DND-41 (cell line): Measurements from ENCODE around the gene PRDX5.

ENCODE experiments used
- ATAC-seq: fragments of 200-7000 bp; cut with Tn5 transposase; 3 replicates; pipeline ENCODE4 v1.9.1; 2021; ENCODE audit warnings: low read depth; ENCODE audit not compliant: insufficient read depth
- DNase-seq: peaks from one replicate; pipeline ENCODE4 v3.0.0-alpha.2; 2020
- H2AFZ ChIP-seq: 2 replicates; pipeline ENCODE4 v1.6.0; 2012; ENCODE audit warnings: low read depth, low read length
- H3K27ac ChIP-seq: 2 replicates; pipeline ENCODE4 v1.5.1; 2012; ENCODE audit warnings: low read length, inconsistent platforms
- H3K27me3 ChIP-seq: fragments of 200-600 bp; sonication (generic); 2 replicates; pipeline ENCODE4 v1.6.0; 2012; ENCODE audit warnings: low read length, mild to moderate bottlenecking, inconsistent platforms; ENCODE audit not compliant: insufficient read depth, poor library complexity
- H3K36me3 ChIP-seq: 2 replicates; pipeline ENCODE4 v1.5.1; 2012; ENCODE audit warnings: low read length, inconsistent platforms; ENCODE audit not compliant: insufficient read depth
- H3K4me1 ChIP-seq: 2 replicates; pipeline ENCODE4 v1.5.1; 2012; ENCODE audit warnings: mild to moderate bottlenecking, low read length; ENCODE audit not compliant: insufficient read depth
- H3K4me2 ChIP-seq: 2 replicates; pipeline ENCODE4 v1.6.0; 2012; ENCODE audit warnings: mild to moderate bottlenecking, moderate library complexity, low read length, inconsistent platforms; ENCODE audit not compliant: insufficient read depth
- H3K4me3 ChIP-seq, 2 experiments: fragments of 200-600 bp in 1 of 2; shearing (Covaris generic) in 1 of 2; 2 replicates each; pipeline ENCODE4 v1.5.1; 2012 to 2016; ENCODE audit warnings: inconsistent platforms in 2 of 2, low read length in 2 of 2, mild to moderate bottlenecking in 2 of 2, low read depth in 1 of 2, moderate library complexity in 1 of 2
- H3K79me2 ChIP-seq: 2 replicates; pipeline ENCODE4 v1.6.0; 2012; ENCODE audit warnings: low read length, inconsistent platforms; ENCODE audit not compliant: insufficient read depth
- H3K9ac ChIP-seq: 2 replicates; pipeline ENCODE4 v1.6.0; 2012; ENCODE audit warnings: low read depth, mild to moderate bottlenecking, inconsistent platforms, low read length, moderate library complexity
- H3K9me3 ChIP-seq: 2 replicates; pipeline ENCODE4 v1.5.1; 2012; ENCODE audit warnings: low read length, moderate library complexity, mild to moderate bottlenecking, inconsistent platforms; ENCODE audit not compliant: insufficient read depth, severe bottlenecking
- H4K20me1 ChIP-seq: 2 replicates; pipeline ENCODE4 v1.6.0; 2012; ENCODE audit warnings: low read length; ENCODE audit not compliant: insufficient read depth
- EZH2 ChIP-seq: IDR thresholded peaks from 3 replicates; pipeline ENCODE4 v1.6.1; 2012; ENCODE audit warnings: borderline replicate concordance, low read depth, mild to moderate bottlenecking, moderate library complexity, low read length, inconsistent platforms; ENCODE audit not compliant: severe bottlenecking
- TF ChIP-seq, protein P1 (sequence below): IDR thresholded peaks from 2 replicates; pipeline ENCODE4 v1.5.1; 2012; ENCODE audit warnings: borderline replicate concordance, low read length, moderate library complexity, mild to moderate bottlenecking; ENCODE audit not compliant: poor library complexity, severe bottlenecking; ENCODE audit errors: extremely low read depth

PRDX5 gene

GRCh38 chr11:64333556-64333955 is 15.6 kb downstream of the PRDX5 start:
- Histone ChIP-seq H3K9ac (no peak overlapping the region), H3K36me3 (no peaks in the 10 kb centered on the region), H2AFZ (no peak overlapping the region), H3K4me1 (no peaks in the 10 kb centered on the region), H3K4me2 (no peak overlapping the region), H3K27ac (no peak overlapping the region), H4K20me1 (no peaks in the 10 kb centered on the region), H3K4me3 (no peak overlapping the region), H3K79me2 (no peaks in the 10 kb centered on the region), H3K9me3 (no peaks in the 10 kb centered on the region), H3K27me3 (no peaks in the 10 kb centered on the region)
- no peak for ATAC-seq
- TF ChIP-seq EZH2: no peak
- TF ChIP-seq, protein P1, sequence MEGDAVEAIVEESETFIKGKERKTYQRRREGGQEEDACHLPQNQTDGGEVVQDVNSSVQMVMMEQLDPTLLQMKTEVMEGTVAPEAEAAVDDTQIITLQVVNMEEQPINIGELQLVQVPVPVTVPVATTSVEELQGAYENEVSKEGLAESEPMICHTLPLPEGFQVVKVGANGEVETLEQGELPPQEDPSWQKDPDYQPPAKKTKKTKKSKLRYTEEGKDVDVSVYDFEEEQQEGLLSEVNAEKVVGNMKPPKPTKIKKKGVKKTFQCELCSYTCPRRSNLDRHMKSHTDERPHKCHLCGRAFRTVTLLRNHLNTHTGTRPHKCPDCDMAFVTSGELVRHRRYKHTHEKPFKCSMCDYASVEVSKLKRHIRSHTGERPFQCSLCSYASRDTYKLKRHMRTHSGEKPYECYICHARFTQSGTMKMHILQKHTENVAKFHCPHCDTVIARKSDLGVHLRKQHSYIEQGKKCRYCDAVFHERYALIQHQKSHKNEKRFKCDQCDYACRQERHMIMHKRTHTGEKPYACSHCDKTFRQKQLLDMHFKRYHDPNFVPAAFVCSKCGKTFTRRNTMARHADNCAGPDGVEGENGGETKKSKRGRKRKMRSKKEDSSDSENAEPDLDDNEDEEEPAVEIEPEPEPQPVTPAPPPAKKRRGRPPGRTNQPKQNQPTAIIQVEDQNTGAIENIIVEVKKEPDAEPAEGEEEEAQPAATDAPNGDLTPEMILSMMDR: no peak
- no peak for DNase-seq

- Histone ChIP-seq H2AFZ (no peak overlapping the region), H3K4me3 (no peak overlapping the region), H3K9me3 (no peaks in the 10 kb centered on the region), H4K20me1 (no peaks in the 10 kb centered on the region), H3K27me3 (no peaks in the 10 kb centered on the region), H3K4me1 (peaks cover 3% of the 10 kb centered on the region; the same call in 1 of the 2 replicates), H3K4me2 (no peak overlapping the region), H3K79me2 (no peaks in the 10 kb centered on the region), H3K9ac (no peak overlapping the region), H3K27ac (no peak overlapping the region), H3K36me3 (no peaks in the 10 kb centered on the region)
- ATAC-seq (no peak), DNase-seq (no peak)
- no peak for TF ChIP-seq EZH2
- TF ChIP-seq, protein P1: no peak
Observed at GRCh38 chr11:64334764-64335735, 17.1 kb downstream of the PRDX5 start.

DNA sequence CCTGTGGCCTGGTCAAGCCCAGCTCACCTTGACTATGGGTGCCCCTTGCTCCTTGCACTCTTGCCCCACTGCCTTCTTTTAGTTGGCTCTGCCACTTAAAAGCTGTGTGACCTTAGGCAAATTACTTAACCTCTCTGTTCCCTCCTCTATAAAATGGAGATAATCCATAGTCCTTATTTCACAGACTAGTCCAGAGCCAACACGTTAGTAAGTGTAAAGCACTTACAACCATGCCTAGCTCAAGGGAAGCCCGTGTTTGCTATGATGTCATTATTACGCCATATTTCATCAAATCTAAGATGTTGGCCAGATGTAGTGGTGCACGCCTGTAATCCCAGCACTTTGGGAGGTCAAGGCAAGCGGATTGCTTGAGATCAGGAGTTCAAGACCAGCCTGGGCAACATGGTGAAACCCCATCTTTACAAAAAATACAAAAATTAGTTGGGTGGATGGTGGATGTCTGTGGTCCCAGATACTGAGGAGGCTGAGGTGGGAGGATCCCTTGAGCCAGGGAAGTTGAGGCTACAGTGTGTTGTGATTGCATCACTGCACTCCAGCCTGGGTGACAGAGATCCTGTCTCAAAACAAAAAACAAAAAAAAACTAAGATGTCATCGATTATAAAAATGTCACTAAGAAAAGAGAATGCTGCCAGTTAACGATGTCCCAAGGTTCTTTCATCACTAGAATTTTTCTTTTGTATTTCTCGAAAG is 19.8 kb downstream of the PRDX5 start:
- no peak for TF ChIP-seq EZH2
- TF ChIP-seq, protein P1: no peak
- Histone ChIP-seq H3K27me3 (no peaks in the 10 kb centered on the region), H3K79me2 (no peaks in the 10 kb centered on the region), H3K9ac (no peak overlapping the region), H4K20me1 (no peaks in the 10 kb centered on the region), H3K9me3 (no peaks in the 10 kb centered on the region), H2AFZ (no peak overlapping the region), H3K36me3 (no peaks in the 10 kb centered on the region), H3K4me3 (no peak overlapping the region), H3K4me1 (peaks cover 11% of the 10 kb centered on the region), H3K4me2 (no peak overlapping the region), H3K27ac (no peak overlapping the region)
- ATAC-seq (no peak), DNase-seq (no peak)
